MM.1S (cell line): ENCODE results near the gene PLD3.

Experiments
- EZH2 ChIP-seq: fragments of 300-600 bp; sonication (generic); optimal IDR thresholded peaks from 2 replicates; pipeline ENCODE3; 2017; ENCODE audit warnings: low read depth, mild to moderate bottlenecking, antibody characterized with exemption, low read length, mixed read lengths
- EZH2phosphoT487 ChIP-seq: fragments of 300-600 bp; sonication (generic); IDR thresholded peaks from 2 replicates; pipeline ENCODE4 v1.6.1; 2018; ENCODE audit warnings: antibody characterized with exemption, low read length
- TF ChIP-seq, protein P1 (sequence below): fragments of 300-600 bp; sonication (generic); IDR thresholded peaks from 2 replicates; pipeline ENCODE4 v1.5.1; 2016; ENCODE audit warnings: antibody characterized with exemption, low read length, mixed read lengths

DNA sequence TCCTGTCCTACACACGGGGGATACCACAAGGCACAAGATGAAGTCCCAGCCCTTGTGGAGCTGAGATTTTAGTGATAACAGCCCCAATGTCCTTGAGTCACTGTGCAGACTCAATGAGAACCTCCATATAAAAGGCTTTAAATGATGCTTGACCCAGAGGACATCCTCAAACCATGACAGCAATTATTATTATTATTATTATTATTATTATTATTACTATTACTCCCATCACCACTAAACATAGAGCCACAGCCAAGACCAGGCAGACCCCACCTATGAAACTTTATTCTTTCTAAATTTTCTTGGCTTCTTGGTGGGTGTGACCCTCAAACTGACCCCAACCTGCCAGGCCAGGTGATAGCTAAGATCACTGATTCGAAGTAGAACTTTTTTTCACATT is 11.4 kb upstream of the PLD3 start:
- TF ChIP-seq, protein P1, sequence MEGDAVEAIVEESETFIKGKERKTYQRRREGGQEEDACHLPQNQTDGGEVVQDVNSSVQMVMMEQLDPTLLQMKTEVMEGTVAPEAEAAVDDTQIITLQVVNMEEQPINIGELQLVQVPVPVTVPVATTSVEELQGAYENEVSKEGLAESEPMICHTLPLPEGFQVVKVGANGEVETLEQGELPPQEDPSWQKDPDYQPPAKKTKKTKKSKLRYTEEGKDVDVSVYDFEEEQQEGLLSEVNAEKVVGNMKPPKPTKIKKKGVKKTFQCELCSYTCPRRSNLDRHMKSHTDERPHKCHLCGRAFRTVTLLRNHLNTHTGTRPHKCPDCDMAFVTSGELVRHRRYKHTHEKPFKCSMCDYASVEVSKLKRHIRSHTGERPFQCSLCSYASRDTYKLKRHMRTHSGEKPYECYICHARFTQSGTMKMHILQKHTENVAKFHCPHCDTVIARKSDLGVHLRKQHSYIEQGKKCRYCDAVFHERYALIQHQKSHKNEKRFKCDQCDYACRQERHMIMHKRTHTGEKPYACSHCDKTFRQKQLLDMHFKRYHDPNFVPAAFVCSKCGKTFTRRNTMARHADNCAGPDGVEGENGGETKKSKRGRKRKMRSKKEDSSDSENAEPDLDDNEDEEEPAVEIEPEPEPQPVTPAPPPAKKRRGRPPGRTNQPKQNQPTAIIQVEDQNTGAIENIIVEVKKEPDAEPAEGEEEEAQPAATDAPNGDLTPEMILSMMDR: no peak
- TF ChIP-seq EZH2 (no peak), EZH2phosphoT487 (no peak)
